ENCODE results near the gene NINL.

The NINL gene

DNA sequence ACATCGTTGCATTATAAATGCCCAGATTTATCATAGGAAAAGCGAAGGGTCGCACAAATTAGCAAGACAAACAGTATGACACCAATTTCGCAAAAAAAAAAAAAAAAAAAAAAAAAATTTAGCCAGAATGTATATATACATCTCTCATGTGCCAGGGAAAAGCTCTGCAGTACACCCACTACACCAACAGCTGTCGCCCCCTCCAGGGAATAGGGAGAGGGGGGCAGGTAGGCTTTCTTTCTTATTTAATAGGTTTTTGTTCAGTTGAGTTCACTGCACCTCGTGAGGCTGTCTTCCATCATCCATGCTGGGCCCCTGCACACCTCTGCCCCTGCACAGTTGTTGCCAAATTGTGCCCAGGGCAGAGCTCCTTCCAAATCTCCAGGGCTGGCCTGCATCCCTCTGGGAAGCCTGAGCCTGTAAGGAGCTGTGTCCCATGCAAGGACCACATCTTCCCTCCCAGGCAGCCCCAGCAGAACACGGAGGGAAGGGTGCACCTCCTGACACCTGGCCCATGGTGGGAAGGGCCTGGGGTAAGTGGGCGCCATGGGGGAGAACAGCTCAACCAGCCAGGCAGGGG lies 85.4 kb downstream of the NINL start:
- DNase-seq: peak; percentile 30

DNA sequence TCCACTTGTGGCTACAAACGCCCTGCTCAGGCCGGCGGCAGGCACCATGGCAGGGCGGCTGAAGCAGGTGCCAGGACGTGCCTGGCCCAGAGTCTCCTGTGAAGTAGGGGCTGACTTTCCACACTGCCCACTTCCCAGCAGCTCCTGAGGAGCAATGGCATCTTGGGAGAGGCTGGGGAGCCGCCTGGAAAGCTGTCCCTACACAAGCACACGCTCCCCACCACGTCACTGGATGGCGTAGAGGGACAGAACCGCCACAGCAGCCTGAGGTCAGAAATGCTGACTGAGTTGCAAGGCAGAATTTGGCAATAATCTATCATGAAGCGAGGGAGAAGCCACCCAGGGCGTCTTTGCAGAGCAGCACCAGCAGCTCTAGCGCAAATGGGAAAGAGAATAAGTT lies 86.3 kb downstream of the NINL start:
- DNase-seq: peak; percentile 25

DNA sequence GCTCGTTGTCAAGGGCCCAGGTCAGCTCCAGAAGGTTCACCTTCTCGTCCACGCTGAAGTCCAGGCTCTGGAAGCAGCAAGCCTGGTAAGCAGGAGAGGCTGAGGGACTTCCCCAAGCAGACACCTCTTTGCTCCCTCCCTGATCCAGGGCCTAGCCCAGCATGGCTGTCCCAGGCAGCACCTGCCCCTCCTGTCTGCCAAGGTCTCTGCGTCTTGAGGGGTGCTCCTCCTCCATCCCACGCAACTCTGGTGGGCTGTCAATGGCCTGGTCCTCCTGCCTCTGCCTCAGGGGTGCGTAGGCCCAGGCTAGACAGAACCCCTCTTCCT lies 87.1 kb downstream of the NINL start:
- peak; percentile 42 for DNase-seq

DNA sequence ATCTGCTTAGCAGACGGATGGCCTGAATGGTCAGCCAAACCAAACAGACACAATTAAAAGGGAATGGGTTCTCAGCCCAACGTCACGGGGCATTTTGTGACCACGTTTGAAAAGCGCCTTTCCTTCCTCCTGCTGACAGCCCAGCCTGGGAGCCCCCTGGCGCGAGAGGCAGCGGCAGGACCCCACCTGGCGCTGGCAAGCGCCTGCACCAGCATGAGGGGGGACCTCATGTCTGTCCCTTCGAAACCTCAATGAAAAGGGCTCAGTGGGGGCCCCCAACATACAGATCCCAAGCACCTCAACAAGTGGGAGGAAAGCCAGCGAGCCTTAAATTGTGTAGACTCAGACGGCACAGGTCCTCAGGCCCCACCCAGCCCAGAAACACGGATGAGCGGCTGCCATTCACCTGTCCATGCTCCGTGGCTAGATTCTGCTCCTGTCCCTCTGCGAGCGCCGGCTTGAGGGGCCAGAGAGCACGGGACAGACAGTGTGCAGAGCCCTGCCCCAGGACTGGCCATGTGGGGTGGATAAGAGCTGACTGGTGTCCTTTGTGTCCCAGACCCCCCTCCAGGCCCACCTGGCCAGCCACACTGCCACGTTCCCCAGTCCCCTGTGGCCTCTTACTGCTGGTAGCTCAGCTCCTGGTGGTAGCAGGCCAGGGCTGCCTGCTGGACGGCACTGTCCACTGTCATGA lies 87.6 kb downstream of the NINL start:
- peak; percentile 25 for DNase-seq

DNA sequence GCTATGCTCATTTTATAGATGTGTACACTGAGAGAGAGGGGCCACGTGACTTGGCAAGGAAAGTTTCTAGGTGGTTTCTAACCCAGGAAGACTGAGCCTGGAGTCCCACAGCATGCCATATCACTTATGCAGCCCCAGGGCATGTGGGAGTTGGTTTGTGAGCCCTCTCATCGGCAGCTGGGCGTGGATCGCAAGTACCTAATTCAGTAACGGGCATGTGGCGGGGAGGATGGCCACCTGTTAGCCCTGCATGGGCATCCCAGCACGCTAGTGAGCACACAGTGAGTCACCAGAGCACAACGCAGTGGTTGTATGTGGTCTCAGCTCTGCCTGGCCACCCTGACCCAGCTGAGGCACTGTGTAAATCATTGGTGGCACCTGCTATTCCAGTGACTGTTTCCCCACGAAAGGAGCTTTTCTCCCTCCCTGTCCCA lies 88.3 kb downstream of the NINL start:
- peak; percentile 55 for DNase-seq

DNA sequence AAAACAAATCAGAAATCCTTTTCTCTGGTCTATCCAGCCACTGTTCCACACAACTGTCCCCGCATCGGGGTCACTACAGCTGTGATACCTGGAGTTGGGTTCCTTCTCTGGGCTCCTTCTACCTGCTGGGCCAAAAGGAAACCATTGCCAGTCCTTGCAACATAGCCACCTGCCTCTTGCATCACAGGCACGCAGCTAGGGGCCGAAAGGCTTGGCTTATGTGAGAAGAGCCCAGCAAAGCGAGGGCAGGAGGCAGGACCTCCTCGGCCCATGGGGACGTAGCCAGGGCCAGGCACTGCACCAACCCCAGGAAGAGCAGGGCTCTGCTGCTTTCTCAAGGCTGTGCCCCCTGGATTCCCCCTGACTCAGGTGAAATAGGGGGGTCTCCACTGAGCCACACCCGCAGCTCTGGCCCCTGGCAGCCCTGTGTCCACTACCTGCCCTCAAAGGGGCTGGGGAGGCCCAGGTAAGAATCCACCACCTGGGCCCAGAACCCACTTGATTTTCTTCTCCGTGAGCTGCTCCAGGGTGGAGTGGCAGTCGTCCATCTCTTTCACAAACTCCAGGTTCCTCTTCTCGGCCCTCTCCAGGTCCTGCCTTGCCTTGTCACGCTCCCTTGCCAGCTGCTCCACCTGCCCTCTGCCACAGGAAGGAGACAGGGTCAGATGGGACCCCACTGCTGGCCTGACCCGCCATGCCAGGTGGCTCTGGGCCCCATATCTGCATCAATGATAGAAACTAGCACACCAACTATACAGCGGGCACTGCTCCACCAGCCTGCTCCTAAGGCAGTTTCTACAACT lies 89.0 kb downstream of the NINL start:
- peak; percentile 42 for DNase-seq

DNA sequence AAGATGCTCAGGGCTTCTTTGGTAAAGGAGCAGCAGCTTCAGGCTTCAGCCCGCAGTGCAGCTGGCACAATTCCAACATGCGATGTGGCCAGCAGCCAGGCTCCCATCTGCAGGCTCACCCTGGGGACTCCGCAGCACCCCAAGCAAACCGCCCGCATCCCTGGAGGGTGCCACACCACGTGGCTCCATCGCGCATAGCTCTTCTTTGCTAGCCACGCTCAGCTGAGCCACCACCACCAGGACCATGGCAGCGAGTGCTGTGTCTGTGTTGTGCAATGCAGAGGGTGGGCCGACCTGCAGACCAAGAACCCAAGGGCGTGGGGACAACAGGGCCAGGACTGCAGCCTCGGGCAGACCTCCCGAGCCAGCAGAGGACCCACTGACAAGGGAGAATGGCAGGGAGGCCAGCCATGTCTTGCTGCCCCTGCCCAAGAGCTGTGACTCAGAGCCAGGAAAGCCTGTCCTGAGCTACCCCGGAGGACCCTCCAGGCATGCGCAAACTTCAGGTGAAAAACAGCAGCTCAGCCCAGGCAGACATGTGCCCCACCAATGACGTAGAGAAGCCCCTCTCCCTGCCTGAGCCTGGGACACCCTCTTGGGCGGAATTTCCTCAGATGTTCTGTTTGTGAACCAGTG lies 90.0 kb downstream of the NINL start:
- DNase-seq: no peak

DNA sequence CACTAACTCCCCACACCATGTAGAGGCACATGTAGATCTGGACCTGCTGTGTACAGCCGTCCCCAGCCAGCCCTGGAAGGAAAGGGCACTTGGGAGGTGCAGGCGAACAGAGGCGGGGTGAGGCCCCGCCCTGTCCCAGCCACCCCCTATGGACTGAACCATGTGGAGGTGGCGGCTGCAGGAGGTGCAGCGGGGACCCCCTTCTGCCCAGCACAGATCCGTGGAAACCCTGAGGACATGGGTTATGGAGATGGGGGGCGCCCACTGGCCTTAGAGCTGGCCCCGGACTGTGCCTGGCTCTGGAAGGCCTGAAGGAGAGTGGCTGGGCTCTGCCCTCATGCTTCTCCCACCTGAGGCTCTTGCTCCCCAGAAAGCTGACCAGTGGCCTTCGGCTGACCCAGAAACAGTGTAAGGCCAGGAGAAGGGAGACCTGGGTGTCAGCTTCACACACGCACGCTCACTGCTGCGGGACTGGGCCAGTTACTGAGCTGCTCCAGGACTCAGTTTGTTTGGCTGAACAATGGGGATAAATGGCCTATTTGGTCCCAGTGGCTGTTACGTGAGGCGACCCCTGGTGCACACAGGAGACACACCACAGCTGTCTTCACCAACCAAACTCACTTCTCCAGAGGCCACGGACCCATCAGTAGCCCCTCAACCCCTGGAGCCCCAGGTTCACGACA lies 90.7 kb downstream of the NINL start:
- no peak for DNase-seq

DNA sequence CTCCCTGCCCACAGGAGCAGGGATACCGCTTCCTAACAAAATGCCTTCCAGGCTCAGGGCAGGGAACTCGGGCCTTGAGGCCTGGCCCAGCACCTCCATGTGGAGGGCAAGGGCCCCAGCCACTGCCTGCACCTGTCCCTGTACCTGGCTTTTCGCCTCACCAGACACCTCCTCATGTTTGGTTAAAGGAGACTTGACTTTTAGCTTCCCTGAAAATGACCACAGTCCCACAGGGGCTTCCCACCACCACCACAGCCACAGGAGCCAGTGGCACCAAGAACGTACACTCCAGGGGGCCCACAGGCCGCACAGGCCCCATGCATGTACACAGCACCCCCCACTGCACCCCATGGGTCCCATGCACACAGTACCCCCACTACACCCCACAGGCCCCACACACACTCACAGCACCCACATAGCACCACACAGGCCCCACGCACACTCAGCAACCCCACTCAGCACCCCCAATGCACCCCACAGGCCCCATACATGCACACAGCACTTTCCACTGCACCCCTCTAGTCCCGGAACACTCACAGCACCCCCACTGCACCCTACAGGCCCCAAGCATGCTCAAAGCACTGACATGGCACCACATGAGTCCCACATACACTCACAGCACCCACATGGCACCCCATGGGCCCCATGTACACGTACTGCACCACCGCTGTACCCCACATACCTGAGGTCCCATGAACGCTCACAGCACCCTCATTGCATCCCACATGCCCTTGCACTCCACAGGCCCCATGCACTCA lies 91.4 kb downstream of the NINL start:
- DNase-seq: no peak

DNA sequence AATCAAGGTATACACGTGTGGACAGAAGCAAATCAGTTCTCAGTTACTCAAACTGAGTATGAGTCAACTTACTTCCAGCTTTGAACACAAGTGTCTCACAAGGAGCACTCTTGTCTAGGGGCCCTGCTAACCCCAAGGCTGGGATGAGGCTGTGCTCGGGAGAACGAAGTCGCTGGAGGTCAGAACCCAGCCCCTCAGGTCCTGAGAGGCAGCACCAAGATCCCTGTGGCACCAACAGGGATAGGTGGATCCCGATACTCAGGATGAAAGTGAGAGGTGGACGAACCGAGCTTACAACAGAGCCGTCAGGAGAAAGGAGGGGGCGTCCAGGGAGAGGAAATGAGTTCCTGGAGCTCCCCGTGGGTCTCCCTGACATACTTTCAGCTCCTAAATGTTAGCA lies 92.2 kb downstream of the NINL start:
- no peak for DNase-seq

DNA sequence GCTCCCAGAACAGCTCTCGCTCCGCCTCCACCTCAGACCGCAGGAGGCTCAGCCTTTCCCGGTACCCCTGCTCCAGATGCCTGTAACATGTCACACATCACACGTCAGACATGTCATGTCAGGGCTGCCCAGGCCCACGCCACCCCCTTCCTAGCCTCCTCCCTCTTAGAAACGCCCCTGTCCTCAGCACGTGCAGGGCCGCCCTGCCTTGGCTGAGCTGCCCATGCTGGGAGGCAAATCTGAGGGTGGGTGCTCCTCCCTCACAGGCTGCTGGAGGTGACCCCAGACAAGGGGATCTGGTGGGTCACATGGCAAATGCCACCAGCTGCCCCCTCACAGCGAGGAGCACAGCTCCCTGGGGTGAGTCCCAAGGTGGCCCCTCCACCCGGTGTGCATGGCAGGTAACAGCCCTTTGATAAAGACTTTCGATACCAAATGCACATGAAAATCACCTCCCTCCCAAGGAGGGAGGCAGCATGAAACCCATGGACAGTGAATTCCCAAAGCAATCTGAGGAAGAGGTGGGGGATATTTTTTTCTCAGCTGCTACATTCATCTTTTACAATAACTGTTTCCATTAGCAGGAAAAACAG lies 93.8 kb downstream of the NINL start:
- no peak for DNase-seq

DNA sequence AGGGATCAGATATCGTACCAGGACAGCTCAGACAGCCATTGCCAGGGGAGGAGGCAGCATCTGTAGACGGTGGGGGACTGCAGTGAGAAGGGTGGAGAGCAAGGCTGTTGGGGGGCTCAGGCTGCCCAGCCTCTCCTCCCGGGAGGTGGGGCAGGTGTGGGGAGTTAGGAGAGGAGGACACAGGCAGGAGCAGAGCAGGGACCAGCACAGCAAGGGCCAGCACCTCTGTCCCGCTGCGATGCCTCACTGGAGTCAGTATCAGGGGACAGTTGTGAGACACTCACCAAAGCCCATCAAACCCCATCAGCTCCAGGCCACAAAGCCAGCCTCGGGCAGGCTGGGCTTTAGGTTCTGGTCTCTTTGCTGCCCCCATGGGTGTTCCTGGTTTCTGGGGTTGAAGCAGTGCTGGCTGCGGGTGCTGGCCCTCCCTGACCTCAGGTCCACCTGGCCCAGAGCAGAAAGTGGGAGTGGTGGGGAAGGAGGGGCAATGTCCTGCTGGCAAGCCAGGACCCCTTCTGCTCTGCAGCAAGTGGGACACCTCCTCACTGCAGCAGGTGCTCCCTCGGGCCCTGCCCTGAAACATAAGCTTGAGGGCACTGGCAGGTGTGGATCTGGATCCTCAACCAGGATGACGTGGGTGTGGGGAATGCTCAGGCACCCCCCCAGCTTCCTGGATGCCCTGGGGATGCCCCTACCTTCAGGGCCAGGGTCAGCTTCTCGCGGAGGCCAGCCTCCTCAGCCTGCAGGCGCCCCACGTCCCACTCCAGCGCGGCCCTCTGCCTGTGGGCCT lies 94.5 kb downstream of the NINL start:
- no peak for DNase-seq

DNA sequence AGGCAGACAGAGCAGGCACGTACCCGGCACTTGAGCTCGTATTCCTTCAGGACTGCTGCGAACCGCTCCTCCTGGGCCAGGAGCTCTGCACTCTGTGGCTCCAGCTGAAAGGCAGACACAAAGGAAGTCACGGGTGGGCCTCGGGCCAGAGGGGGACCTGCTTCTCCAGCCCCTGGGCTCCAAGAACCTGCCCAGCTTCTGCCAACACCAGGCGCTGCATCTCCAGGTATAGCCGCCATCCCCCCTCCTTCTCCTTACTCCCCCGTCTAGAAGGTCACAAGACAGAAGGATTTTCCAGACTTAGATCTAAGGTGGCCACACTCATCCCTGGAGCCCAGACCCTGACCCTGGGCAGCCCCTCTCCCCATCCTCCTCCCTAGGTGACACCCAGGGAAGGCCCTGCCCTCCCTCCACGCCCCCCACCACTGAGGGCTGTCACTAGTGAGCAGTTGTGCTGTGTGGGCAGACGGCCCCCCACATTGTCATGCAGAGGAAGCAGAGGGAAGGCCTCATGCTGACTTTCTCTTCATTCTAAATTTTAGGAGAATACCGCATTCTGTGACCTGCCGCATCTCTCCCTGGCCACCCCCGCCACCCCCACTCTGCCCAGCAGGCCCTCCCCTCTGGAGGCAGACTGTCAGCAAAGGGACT lies 96.0 kb downstream of the NINL start:
- no peak for DNase-seq

DNA sequence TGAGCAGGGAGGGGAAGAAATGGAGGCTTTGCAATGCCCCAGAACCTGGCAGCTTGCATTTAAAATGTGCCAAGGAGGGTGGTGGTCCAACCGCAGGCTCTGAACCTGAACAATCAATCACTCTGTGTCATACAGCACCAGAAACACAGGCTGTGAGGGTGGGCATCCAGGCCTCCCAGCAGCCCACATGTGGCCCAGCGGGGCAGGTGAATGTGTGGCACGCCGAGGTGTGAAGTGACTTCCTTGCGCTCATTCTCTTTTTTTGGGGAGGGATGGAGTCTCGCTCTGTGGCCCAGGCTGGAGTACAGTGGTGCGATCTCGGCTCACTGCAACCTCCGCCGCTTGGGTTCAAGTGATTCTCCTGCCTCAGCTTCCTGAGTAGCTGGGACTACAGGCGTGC lies 97.4 kb downstream of the NINL start:
- no peak for DNase-seq

DNA sequence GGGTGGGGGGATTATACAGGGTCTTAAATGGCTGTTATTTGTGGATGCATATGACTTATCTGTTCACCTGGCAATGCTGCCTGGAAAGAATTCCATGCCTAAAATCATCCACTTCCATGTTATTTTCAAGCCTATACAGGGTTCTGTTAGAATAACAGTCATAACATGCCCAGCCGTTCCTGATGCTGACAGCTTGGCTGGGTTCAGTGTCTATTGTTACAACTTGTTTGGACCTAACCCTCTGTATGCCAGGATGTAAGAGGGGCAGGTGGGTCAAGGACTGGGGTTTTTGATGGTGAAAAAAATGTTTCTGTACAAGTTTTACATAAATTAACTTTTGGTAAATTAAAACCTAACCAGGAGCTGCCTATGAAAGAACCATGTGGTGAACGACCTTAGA lies 98.0 kb downstream of the NINL start:
- DNase-seq: no peak

DNA sequence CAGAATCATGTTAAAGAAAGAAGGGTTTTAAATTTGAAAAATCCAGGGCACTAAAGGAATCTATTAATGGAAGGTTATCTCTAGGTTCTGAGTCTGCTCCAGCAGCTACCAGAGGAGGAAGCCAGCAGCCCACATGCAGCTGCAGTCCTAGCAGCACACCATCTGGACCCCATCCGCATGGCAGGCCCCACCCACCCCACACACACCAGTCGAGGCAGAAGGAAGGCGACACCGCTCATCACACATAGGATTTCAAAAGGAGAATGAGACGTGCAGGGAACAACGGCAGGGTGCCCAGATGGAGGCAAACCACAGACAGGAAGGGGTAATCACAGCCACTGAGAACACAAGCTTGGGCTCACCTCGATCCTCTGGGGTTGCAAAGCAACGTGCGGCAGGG lies 99.0 kb downstream of the NINL start:
- DNase-seq: no peak

DNA sequence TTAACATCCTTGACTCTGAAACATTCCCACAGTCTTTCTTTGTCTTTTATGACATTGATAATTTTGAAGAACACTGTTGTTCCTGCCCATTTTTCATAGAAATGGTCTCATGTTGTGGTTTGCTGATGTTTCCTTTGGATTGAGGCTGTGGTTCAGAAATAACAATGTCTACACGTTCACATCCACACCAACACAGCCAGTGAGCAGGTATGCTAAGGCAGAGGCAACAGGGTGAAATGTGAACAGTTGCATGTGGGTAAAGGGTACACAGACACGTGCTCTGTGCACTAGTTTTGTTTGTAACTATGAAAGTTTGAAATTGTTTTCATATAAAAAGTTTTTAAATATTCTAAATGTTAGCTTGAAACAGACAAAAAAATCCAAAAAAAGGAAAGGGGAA lies 99.5 kb downstream of the NINL start:
- no peak for DNase-seq

DNA sequence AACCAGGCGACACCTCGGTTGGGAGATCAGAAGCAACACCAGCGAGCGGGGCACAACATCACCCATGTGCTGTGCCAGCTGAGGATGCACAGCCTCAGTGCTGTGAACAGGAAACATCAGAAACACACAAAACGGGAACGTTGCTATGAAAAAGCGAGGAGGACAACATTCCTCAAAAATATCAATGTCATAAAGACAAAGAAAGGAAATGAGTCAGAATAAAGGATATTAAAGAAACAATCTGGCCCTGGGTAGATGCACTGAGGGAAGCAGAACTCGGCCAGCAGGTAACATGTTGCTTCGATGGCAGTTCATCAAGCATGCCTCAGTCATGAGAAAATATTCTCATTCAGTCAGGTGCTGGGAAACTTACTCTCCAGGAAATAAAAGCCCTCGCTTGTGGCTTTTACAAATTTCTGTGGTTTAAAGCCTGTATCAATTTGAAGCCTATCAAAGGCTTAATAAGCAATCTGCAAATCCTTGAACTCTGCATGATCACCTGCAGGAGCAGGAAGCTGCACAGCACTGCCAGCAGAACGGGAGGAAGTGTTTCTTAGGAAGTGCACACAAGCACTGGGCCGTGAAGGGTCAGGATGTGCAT lies 100.3 kb downstream of the NINL start:
- DNase-seq: no peak

DNA sequence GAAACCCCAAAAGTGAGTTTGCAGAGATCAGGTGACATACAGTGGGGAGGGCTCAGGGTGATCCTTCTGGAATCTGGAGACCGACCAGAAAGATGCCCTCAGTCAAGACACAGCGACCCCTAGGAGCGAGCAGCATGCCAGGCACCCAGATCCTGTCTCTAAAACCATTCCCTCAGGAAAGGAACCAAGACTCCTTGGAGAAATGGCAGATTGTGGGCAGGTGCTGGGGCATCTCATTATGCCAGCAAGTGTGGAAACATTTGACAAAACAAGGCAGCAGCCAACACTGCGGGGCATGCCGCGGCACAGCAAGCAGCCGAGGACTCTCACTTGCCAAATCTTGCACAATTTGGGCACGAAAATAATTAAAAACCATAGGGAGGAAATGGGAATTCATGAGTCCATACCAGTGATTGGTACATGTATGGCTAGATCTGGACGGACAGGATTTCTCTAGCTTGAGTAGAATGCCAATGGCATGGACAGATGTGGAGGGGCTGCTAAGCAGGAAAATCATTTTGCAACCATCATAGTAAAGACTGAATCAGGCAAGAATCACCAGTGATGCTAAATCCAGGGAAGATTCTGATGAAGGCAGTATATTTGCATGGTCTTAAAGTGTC lies 101.0 kb downstream of the NINL start:
- no peak for DNase-seq

Data from activated effector memory CD4-positive, alpha-beta T cell treated with anti-CD3 and anti-CD28 coated beads, Interleukin-2, amount 50 U/mL, for 16 hours (primary cell).